Cardiac muscle cell (in vitro differentiated cells and primary cell): ENCODE measurements around the gene KCNQ5. TPM values are rescaled to one million over a fixed set of nuclear protein-coding genes. Genes with fewer than 3 reads are reported as not detected.

ENCODE experiments used
- DNase-seq, 2 donors: peaks; one replicate each; pipeline versions ENCODE4 v3.0.0 to v3.0.0-alpha.2; 2010 to 2017; ENCODE audit warnings: low read depth in 1 of 2, low spot score in 1 of 2
- H3K27ac ChIP-seq: fragments of 200-600 bp; sonication (generic); 2 replicates; pipeline ENCODE4 v1.5.1; 2016
- H3K27me3 ChIP-seq: fragments of 200-600 bp; sonication (generic); 2 replicates; pipeline ENCODE4 v1.6.0; 2016; ENCODE audit warnings: control low read depth
- H3K36me3 ChIP-seq: fragments of 200-600 bp; sonication (generic); 2 replicates; pipeline ENCODE4 v1.5.1; 2016; ENCODE audit warnings: control low read depth
- H3K4me1 ChIP-seq: fragments of 200-600 bp; sonication (generic); 2 replicates; pipeline ENCODE4 v1.8.1; 2017; ENCODE audit warnings: low read depth, mild to moderate bottlenecking, mixed run types
- H3K4me3 ChIP-seq: fragments of 200-600 bp; sonication (generic); 2 replicates; pipeline ENCODE4 v1.5.1; 2016; ENCODE audit warnings: mild to moderate bottlenecking
- H3K9me3 ChIP-seq: fragments of 200-600 bp; sonication (generic); 2 replicates; pipeline ENCODE4 v1.5.1; 2017; ENCODE audit warnings: low read depth, mild to moderate bottlenecking, control low read depth
- CTCF ChIP-seq: IDR thresholded peaks from 2 replicates; pipeline ENCODE4 v1.5.1; 2012; ENCODE audit warnings: low read depth, mild to moderate bottlenecking, low read length
- polyA plus RNA-seq: library from polyadenylated mRNA; unstranded; fragments of >200 nt; fragmentation: Nextera tagmentation; extraction: Ambion mirVana; gene quantifications from 2 replicates; pipeline ENCODE4 v1.2.1, GENCODE V29; 2016
- total RNA-seq: library from RNA; depleted of rRNA; stranded (reverse); fragments of >200 nt; gene quantifications from 2 replicates; pipeline ENCODE4 v1.2.3, GENCODE V29; 2016

KCNQ5 gene
- total and polyA plus RNA-seq, 2 experiments from 2014 or later: 31.4 to 45.4 TPM

- H3K9me3 ChIP-seq: no peaks in the 10 kb centered on the region
- H3K36me3 ChIP-seq: no peaks in the 10 kb centered on the region
- no peaks in the 10 kb centered on the region for H3K4me1 ChIP-seq
- peak overlapping the region; percentile 29 for H3K27ac ChIP-seq
- TF ChIP-seq CTCF: no peak
- no peak overlapping the region for H3K4me3 ChIP-seq
- no peaks in the 10 kb centered on the region for H3K27me3 ChIP-seq
- DNase-seq: no peak
Observed at GRCh38 chr6:72820153-72820552, 198.3 kb downstream of the KCNQ5 start.

GRCh38 chr6:72820906-72821305 lies 199.0 kb downstream of the KCNQ5 start:
- H3K4me1 ChIP-seq: no peaks in the 10 kb centered on the region
- H3K27me3 ChIP-seq: no peaks in the 10 kb centered on the region
- no peak overlapping the region for H3K4me3 ChIP-seq
- TF ChIP-seq CTCF: no peak
- peak overlapping the region; percentile 29 for H3K27ac ChIP-seq
- no peak for DNase-seq
- no peaks in the 10 kb centered on the region for H3K9me3 ChIP-seq
- H3K36me3 ChIP-seq: no peaks in the 10 kb centered on the region

- H3K4me3 ChIP-seq: no peak overlapping the region
- no peaks in the 10 kb centered on the region for H3K36me3 ChIP-seq
- no peaks in the 10 kb centered on the region for H3K9me3 ChIP-seq
- H3K27ac ChIP-seq: no peak overlapping the region
- no peak for TF ChIP-seq CTCF
- H3K27me3 ChIP-seq: no peaks in the 10 kb centered on the region
- DNase-seq: no peak
- H3K4me1 ChIP-seq: no peaks in the 10 kb centered on the region
Observed at GRCh38 chr6:72822023-72822422, 200.2 kb downstream of the KCNQ5 start.

GRCh38 chr6:72822691-72823090 lies 200.8 kb downstream of the KCNQ5 start:
- H3K36me3 ChIP-seq: no peaks in the 10 kb centered on the region
- no peak for TF ChIP-seq CTCF
- peak overlapping the region; percentile 0 for H3K27ac ChIP-seq
- H3K27me3 ChIP-seq: no peaks in the 10 kb centered on the region
- no peak for DNase-seq
- no peaks in the 10 kb centered on the region for H3K9me3 ChIP-seq
- H3K4me3 ChIP-seq: no peak overlapping the region
- H3K4me1 ChIP-seq: no peaks in the 10 kb centered on the region

GRCh38 chr6:72824833-72825232 lies 203.0 kb downstream of the KCNQ5 start:
- Histone ChIP-seq H3K27me3 (no peaks in the 10 kb centered on the region), H3K9me3 (no peaks in the 10 kb centered on the region), H3K4me1 (no peaks in the 10 kb centered on the region), H3K27ac (no peak overlapping the region), H3K4me3 (no peak overlapping the region), H3K36me3 (no peaks in the 10 kb centered on the region)
- DNase-seq: no peak
- no peak for TF ChIP-seq CTCF
